Measurements from ENCODE around the gene SH3BGRL3. TPM values are rescaled to one million over a fixed set of nuclear protein-coding genes. Genes with fewer than 3 reads are reported as not detected.

Gene SH3BGRL3
- total and polyA plus RNA-seq, 7 donors, result 32.9 to 575 (median 41.5) TPM

DNA sequence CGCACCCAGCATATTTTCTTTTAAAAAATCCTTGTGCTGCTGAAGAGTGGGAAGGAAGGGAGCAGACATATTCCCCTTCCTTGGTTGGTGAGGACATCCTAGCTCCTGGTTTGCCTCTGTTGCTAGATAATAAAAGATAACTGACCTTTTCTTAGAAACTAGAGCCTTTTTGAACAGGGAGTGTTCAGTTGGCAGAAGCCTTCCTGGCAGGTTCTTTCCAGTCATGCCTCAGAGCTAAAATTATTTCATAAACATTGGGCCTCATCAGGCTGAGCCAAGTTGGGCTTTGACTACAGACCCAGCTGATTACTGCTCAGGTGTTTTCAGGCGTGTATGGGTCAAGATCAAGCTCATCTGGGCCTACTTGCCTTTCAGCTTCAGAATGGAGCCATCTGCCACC lies 22.7 kb upstream of the SH3BGRL3 start:
- Histone ChIP-seq H3K4me1 (no peaks in the 10 kb centered on the region), H3K27me3 (no peaks in the 10 kb centered on the region), H3K27ac (no peak overlapping the region), H3K9me3 (no peaks in the 10 kb centered on the region), H3K4me3 (no peak overlapping the region), H3K36me3 (peaks cover 0 to 52% (median 14%) of the 10 kb centered on the region in 4 donors)
- TF ChIP-seq POLR2AphosphoS5 (IDR thresholded peaks at IDR 0.05) (no peak), POLR2A (IDR thresholded peaks at IDR 0.05) (no peak), EP300 (IDR thresholded peaks at IDR 0.05) (no peak)
- TF ChIP-seq, protein P1, sequence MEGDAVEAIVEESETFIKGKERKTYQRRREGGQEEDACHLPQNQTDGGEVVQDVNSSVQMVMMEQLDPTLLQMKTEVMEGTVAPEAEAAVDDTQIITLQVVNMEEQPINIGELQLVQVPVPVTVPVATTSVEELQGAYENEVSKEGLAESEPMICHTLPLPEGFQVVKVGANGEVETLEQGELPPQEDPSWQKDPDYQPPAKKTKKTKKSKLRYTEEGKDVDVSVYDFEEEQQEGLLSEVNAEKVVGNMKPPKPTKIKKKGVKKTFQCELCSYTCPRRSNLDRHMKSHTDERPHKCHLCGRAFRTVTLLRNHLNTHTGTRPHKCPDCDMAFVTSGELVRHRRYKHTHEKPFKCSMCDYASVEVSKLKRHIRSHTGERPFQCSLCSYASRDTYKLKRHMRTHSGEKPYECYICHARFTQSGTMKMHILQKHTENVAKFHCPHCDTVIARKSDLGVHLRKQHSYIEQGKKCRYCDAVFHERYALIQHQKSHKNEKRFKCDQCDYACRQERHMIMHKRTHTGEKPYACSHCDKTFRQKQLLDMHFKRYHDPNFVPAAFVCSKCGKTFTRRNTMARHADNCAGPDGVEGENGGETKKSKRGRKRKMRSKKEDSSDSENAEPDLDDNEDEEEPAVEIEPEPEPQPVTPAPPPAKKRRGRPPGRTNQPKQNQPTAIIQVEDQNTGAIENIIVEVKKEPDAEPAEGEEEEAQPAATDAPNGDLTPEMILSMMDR (IDR thresholded peaks at IDR 0.05), result no peak
- 96 to 98% methylated on average over 2 of the region's 2 CpGs for WGBS, 2 donors
- no peak for DNase-seq
- intact Hi-C loops (cut with DNase I), result no loop called here

DNA sequence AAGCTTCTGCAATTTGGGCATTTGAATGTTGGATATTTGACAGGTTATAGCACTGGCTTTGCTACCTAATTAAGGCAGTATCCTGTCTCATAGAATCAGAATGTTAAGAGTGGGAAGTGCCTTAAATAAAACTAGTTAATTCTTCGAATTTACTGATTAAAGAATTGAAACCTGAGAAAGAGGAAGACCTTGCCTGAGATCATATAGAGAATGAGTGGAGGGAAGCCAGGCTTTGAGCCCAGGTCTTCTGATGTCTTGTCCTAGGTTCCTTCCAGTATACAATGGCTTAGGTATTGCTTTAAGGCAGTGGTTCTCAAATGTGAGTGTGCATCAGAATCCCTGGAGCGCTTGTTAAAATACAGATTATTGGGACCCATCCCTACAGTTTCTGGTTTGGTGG lies 20.9 kb upstream of the SH3BGRL3 start:
- intact Hi-C loops (cut with DNase I), result no loop called here
- DNase-seq, result no peak
- Histone ChIP-seq H3K36me3 (peaks cover 0 to 52% (median 14%) of the 10 kb centered on the region in 4 donors), H3K4me3 (no peak overlapping the region), H3K9me3 (no peaks in the 10 kb centered on the region), H3K27me3 (no peaks in the 10 kb centered on the region), H3K4me1 (no peaks in the 10 kb centered on the region), H3K27ac (no peak overlapping the region)
- TF ChIP-seq POLR2AphosphoS5 (IDR thresholded peaks at IDR 0.05) (no peak), EP300 (IDR thresholded peaks at IDR 0.05) (no peak), POLR2A (IDR thresholded peaks at IDR 0.05) (no peak)
- TF ChIP-seq, protein P1 (IDR thresholded peaks at IDR 0.05), result no peak
- WGBS, 2 donors, result 86 to 88% methylated on average over 2 of the region's 2 CpGs

DNA sequence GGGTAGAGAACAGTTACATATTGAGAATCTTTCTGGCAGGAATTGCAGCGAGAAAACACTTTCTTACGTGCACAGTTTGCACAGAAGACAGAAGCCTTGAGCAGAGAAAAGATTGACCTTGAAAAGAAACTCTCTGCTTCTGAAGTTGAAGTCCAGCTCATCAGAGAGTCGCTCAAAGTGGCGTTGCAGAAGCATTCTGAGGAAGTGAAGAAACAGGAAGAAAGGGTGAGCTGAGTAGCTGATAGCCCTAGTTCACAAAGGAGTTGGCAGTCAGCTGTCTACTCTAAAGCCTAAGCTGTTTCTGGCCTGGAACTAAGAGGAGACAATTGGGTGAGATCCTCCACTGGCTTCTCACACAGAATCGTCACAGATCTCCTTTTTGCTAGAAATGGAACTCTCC lies 20.3 kb upstream of the SH3BGRL3 start:
- Histone ChIP-seq H3K9me3 (no peaks in the 10 kb centered on the region), H3K27me3 (no peaks in the 10 kb centered on the region), H3K4me1 (no peaks in the 10 kb centered on the region), H3K27ac (no peak overlapping the region), H3K36me3 (peaks cover 0 to 52% (median 14%) of the 10 kb centered on the region in 4 donors), H3K4me3 (no peak overlapping the region)
- intact Hi-C loops (cut with DNase I), result no loop called here
- 80 to 94% methylated on average over 5 of the region's 5 CpGs for WGBS, 2 donors
- DNase-seq, result no peak
- no peak for TF ChIP-seq EP300 (IDR thresholded peaks at IDR 0.05)
- TF ChIP-seq POLR2A (IDR thresholded peaks at IDR 0.05), result no peak
- no peak for TF ChIP-seq POLR2AphosphoS5 (IDR thresholded peaks at IDR 0.05)
- TF ChIP-seq, protein P1 (IDR thresholded peaks at IDR 0.05), result no peak

DNA sequence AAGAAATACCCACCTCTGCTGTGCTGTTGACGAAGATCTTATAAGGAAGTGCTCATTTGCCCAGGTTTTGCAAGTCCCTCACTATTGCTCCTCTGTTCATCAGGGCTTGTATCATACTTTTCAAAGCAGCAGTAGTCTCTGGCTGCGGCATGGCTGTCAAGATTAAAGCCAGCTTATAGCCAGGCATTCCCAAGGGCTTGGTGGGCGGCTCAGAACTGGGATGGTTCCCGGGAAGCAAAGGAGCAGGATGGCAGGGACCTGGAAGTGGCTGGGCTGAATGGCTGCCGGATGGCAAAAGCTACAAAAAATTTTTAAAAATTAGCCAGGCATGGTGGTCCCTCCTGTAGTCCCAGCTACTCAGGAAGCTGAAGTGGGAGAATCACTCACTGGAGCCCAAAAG lies 16.7 kb upstream of the SH3BGRL3 start:
- no peak overlapping the region for H3K27ac ChIP-seq
- TF ChIP-seq POLR2AphosphoS5 (IDR thresholded peaks at IDR 0.05) (no peak), POLR2A (IDR thresholded peaks at IDR 0.05) (no peak), EP300 (IDR thresholded peaks at IDR 0.05) (no peak)
- TF ChIP-seq, protein P1 (IDR thresholded peaks at IDR 0.05), result no peak
- no peak overlapping the region for H3K4me3 ChIP-seq
- intact Hi-C loops (cut with DNase I), result no loop called here
- H3K4me1 ChIP-seq, result no peaks in the 10 kb centered on the region
- 96 to 97% methylated on average over 5 of the region's 5 CpGs for WGBS, 2 donors
- H3K9me3 ChIP-seq, result no peaks in the 10 kb centered on the region
- no peak for DNase-seq
- no peaks in the 10 kb centered on the region for H3K27me3 ChIP-seq
- H3K36me3 ChIP-seq, result peaks cover 0 to 34% (median 4%) of the 10 kb centered on the region in 4 donors

DNA sequence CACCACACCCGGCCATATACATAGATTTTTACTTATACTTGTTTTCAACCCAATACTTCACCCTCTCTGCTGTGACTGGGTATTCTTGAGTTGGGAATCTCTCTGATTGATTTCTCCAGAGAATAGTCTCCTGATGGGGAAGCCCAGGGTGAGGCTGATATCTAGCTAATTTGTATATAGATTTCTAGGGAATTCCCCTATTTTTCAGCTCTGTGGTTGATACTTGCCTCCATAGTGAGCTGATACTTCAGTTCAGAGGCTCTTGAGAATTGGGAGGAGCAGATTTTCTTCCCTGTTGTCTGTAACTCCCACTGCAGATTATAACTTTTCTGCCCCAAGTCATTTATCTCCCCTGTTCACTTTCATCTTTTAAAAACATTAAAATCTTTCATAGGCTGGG lies 14.5 kb upstream of the SH3BGRL3 start:
- Histone ChIP-seq H3K4me1 (no peaks in the 10 kb centered on the region), H3K9me3 (no peaks in the 10 kb centered on the region), H3K27ac (no peak overlapping the region), H3K36me3 (peaks cover 0 to 25% (median 2%) of the 10 kb centered on the region in 4 donors), H3K27me3 (no peaks in the 10 kb centered on the region), H3K4me3 (no peak overlapping the region)
- no peak for DNase-seq
- WGBS, 2 donors, result 94% methylated on average over 1 of the region's 1 CpG
- no peak for TF ChIP-seq POLR2A (IDR thresholded peaks at IDR 0.05)
- TF ChIP-seq, protein P1 (IDR thresholded peaks at IDR 0.05), result no peak
- TF ChIP-seq EP300 (IDR thresholded peaks at IDR 0.05), result no peak
- no peak for TF ChIP-seq POLR2AphosphoS5 (IDR thresholded peaks at IDR 0.05)
- intact Hi-C loops (cut with DNase I), result no loop called here
